Right renal cortex interstitium (tissue), 3 donors: ENCODE measurements around the gene PPIL6. TPM values are rescaled to one million over a fixed set of nuclear protein-coding genes. Genes with fewer than 3 reads are reported as not detected.

ENCODE experiments used
- DNase-seq, 3 donors: peaks; one replicate each; pipeline ENCODE4 v3.0.0-alpha.2; 2013; ENCODE audit warnings: low read depth in 3 of 3, low spot score in 2 of 3
- polyA plus RNA-seq, 3 donors: library from polyadenylated mRNA; unstranded; fragments of 120-200 nt; gene quantifications; one replicate each; pipeline ENCODE4 v1.2.1, GENCODE V29; 2013; ENCODE audit not compliant: insufficient read length in 3 of 3

The PPIL6 gene
- polyA plus RNA-seq = 10 to 100 TPM; 19.6 to 21.3 (median 19.9) TPM

GRCh38 chr6:109440331-109441068 lies at the start of gene PPIL6, which contains the start of gene SMPD2:
PPIL6 (minus strand) TSS chr6:109440628; CDS start chr6:109440590, 38 bp downstream.
SMPD2 (plus strand) TSS chr6:109440724; CDS start chr6:109441122, 398 bp downstream.
- peak; percentile 79 to 89 (median 88) for DNase-seq

DNA sequence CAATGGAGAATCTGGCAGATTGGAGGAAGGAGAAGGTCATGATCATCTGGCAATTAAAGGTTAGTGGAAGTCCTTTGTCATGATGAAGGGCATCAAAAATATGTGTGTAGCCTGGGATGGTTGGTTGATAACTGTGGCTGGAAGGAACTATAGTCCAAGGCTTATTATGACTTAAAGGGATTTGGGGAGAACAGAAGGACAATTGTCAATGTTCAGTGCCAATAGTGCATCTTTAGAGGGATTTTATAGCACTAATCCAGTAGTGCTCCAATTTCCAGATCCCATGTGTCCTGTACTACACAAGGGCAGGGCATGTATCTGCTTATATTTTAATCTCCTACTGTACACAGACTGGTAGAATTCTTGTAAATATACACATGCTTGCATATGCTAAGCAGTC lies 47.6 kb upstream of the PPIL6 start:
- DNase-seq = no peak

- no peak for DNase-seq
Observed at GRCh38 chr6:109486068-109486467, 45.6 kb upstream of the PPIL6 start.

DNA sequence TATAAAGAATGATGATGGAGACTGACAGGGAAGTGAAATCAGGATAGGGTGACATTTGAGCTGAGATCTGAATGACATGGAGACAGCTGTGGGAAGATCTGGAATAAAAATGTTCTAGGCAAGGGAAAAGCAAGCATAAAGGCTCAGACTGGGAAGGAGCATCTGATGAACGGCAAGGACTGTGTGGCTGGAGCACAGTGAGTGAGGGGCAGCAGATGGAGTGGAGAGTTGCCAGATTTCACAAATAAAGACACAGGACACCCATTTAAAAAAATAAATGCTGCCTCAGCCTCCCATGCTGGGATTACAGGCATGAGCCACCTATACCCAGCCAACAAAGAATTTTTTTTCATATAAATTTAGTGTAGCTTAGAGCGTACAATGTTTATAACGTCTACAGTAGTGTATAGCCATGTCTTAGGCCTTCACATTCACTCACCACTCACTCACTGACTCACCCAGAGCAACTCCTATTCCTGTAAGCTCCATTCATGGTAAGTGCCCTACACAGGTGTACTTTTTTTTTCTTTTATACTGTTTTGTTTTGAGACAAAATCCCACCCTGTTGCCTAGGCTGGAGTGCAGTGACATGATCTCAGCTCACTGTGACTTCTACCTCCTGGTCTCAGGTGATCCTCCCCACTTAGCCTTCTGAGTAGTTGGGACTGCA lies 45.0 kb upstream of the PPIL6 start:
- no peak for DNase-seq

DNA sequence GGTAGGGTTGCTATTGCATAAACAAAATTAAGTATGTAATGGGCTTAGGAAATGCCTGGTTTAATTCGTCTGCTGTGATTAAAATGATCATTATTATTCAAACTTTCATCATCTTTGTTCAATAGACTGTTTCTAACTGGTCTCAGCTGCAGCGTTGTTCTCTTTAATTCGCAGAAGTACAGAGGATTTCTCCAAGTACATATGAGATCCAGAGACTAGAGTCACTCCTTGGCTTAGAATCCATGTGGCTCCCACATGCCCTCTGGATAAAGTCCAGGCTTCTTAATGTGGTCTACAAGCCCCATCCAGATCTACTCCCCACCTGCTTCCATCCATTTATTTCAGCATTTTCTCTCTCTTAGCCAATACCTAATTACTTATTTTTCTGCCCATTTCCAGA lies 43.7 kb upstream of the PPIL6 start:
- DNase-seq = no peak

- no peak for DNase-seq
Observed at GRCh38 chr6:109483735-109484057, 43.3 kb upstream of the PPIL6 start.

DNA sequence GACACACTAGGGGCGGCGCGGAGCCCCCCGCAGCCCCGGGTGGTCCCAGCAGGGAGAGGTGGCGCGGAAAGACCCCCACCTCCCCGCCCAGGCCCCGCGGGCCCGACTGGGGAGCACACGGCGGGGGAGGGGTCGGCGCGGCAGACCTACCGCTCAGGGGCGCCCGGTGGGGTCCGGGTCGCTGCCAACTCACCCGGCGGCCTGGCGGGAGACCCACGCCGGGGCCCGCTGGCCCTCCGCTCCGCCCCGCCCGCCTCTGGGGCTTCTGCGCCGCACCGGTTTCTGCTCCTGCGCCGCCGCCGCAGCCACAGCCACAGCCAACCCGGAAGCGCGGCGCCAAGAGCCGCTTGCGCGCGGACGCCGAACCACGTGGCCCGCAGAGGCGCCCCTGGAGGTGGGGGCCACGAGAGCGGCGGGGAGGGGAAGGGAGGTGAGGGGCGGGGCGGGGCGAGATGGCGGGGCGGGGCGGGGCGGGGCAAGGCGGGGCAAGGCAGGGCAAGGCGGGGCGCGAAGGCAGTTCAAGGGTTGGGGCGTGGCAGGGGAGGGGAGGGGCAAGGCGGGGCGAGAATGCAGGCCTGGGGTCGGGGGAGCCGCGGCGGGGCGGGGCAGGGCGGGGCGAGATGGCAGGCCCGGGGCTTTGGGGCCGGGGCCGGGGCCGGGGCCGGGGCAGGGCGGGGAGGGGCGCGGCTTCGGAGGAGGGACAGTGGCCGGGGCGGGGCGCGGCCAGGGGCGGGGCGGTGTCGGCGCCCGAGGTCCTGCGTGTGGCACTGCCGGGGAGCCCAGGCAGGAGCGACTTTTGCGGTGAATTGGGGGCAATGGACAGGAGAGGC lies 42.7 kb upstream of the PPIL6 start, which contains the start of gene ZBTB24:
TSS of gene ZBTB24 (minus strand) at position 315 of the 830 bp plus-strand sequence. CDS start 1,193 bp downstream, outside the sequence.
- DNase-seq = peak in 2 of 3 donors; percentile 59 to 68

DNA sequence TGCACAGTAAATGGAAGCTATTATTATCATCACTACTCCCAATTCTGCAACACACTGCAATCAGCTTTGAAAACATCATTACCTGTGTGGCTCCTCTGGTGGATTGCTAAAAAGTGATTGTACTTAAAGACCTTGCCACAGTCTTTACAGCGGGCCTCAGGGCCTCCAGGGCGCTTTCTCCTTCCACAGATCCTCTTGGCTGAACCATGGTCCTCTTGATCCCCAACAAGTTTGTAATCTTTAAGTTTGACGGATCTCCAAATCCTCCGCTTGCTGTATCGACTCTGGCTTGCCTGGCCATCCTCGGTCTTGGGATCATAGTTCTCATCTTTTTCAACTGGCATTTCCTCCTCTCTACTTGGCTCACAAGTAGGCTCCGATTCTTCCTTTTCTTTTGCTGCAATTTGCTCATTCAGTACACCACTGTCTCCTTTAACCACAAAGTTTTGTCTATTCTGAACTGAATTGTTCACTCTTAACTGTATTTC lies 40.6 kb upstream of the PPIL6 start:
- DNase-seq = no peak

- no peak for DNase-seq
Observed at GRCh38 chr6:109478841-109479624, 38.6 kb upstream of the PPIL6 start.

- no peak for DNase-seq
Observed at GRCh38 chr6:109478222-109478805, 37.9 kb upstream of the PPIL6 start.

- no peak for DNase-seq
Observed at GRCh38 chr6:109477725-109478124, 37.3 kb upstream of the PPIL6 start.

DNA sequence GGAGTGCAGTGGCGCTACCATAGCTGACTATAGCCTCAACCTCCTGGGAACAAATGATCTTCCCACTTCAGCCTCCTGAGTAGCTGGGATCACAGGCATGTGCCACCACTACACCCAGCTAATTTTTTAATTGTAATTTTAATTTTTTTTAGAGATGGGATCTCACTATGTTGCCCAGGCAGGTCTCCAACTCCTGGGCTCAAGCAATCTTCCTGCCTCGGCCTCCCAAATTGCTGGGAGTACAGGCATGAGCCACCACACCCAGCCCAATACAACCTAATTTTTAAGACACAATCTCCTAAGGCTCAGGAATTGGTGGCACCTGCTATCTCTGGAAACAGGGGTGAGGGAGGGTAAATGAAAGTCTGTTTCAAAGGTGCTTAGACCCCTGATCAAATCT lies 36.8 kb upstream of the PPIL6 start:
- no peak for DNase-seq

DNA sequence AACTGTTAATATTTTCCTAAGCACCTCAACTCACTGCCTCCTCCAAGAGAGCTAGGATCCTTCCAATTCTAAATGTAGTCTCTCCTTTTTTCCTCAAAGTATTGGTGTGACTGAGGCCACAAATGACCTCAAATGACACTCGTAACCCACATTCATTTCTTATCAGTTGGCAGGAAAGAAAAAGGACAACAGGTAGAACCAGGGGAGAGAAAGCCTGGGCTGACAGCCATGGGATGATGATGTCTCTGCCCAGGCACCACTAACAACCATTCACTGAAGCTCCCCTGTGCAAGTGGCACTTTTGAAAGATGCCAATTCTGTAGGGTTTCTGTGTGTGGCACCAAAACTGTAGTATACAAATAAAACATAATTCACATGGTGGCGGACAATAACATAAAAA lies 35.2 kb upstream of the PPIL6 start:
- DNase-seq = no peak

DNA sequence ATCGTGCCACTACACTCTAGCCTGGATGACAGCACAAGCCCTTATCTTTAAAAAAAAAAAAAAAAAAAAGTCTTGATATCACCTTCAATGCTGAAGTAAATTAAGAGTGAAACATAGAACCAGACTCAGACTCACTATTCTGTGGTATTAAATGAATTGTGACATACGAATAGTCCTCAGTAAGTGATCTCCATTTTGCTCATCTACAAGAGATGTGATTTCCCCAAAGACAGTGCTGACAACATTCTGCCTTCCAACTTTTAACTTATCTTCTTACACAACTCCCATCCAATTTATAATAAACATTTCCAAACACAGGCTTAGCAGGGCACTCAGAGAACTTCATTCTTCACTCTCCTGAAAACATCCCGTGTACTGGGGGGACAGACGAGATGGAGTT lies 34.6 kb upstream of the PPIL6 start:
- DNase-seq = no peak

GRCh38 chr6:109473120-109473519 lies 32.7 kb upstream of the PPIL6 start:
- DNase-seq = no peak

DNA sequence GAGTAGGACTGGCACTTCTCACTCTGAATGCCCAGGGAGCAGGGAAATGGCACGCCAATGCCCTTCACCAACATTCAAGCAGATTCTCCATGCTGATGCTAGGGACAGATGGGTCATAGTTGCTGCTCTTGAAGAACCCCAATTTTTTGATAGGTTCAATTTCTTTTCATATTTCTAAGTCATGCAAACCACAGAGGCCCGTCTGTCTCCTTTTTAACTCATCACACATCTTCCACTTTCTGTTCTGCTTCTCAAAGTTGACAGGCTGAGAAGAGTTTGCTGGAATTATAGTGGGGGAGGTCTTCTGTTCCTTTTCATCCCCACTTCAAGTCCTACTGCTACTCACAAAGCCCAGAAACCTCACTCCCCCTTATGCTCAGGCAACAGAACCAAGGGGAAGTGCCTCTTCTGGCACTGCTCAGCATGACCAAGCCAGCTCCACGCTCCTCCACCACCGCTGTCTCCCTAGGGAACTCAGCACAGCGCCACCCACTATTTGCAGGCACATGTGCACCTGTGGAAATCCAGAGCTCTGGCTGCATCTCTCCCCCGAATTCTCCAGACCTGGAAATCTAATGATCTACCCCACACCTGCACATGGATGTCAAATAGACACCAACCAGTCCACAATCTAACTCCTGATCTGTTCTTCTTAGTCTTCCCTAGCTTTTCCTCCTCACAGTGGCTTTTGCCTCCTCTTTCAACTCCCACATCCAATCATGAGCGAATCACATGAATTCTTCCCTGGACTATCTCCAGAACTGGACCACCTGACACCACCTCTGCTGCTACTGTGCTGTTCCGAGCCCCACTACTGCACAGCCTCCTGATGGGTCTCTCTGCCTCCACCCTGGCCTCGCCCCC lies 31.9 kb upstream of the PPIL6 start:
- no peak for DNase-seq

DNA sequence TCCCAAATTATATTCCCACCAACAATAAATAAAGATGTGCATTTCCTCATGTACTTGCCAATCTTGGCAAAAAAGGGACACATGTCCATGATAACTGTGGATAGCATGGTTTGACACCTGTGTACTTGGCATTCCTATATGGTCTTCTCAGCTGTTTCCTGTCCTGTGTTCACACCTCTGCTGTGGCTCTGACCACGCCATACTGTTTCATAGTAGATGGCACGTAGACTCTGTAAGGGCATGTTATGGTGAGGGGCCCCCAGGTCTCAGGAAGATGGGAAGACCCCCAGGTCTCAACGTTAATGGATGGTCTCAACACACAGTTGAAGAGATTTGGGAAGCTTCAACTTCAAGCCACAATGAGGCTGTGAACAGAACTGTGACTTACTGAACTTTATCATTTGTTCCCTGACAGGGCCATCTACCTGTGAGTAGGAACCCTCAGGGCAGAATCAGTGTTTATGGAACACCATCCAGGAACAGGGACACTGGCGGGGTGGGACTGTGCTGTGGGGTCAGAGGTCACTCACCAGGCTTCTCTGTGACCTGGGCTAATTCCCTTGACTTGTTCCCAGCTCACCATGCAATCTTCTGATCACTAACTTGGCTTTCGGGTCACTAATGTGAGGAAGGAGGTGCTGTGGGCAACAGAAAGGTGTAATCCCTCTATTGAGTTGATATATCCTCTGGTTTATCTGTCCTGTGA lies 30.8 kb upstream of the PPIL6 start:
- DNase-seq = no peak

- DNase-seq = no peak
Observed at GRCh38 chr6:109469591-109470189, 29.3 kb upstream of the PPIL6 start.
